Calu3 (cell line): Measurements from ENCODE around the gene ALMS1. TPM values are rescaled to one million over a fixed set of nuclear protein-coding genes. Genes with fewer than 3 reads are reported as not detected.
"Not testable (repeated sequence)": the region's sequence is repeated elsewhere in the genome, so short reads cannot be mapped to it uniquely, and the experiment has no call there.

Experiments used
- BruUV-seq: library from RNA; stranded (reverse); fragments of 400-500 nt; replicated peaks from 2 replicates; lab custom pipeline; 2021; lab: Mats Ljungman, UMichigan
- CTCF ChIA-PET: fragments of 300-600 bp; sonication (Branson Sonifier 250); formaldehyde crosslinking; loops from one replicate; lab custom pipeline; 2022; ENCODE audit warnings: antibody characterized with exemption; lab: Charles Lee
- DNase-seq: peaks from one replicate; pipeline ENCODE4 v3.0.0; 2022
- H3K27ac Mint-ChIP-seq: one replicate; pipeline ENCODE4 v1.8.0; 2022; ENCODE audit warnings: mixed read lengths; ENCODE audit not compliant: unreplicated experiment
- H3K27me3 Mint-ChIP-seq: one replicate; pipeline ENCODE4 v1.8.0; 2022; ENCODE audit warnings: mixed read lengths; ENCODE audit not compliant: unreplicated experiment
- H3K36me3 Mint-ChIP-seq: one replicate; pipeline ENCODE4 v1.8.0; 2022; ENCODE audit warnings: mild to moderate bottlenecking, moderate library complexity, mixed read lengths; ENCODE audit not compliant: insufficient read depth, unreplicated experiment
- H3K4me1 Mint-ChIP-seq: one replicate; pipeline ENCODE4 v1.8.0; 2022; ENCODE audit warnings: mild to moderate bottlenecking, low read depth, mixed read lengths; ENCODE audit not compliant: unreplicated experiment
- H3K4me3 Mint-ChIP-seq: one replicate; pipeline ENCODE4 v1.8.0; 2022; ENCODE audit warnings: mild to moderate bottlenecking, low read depth, moderate library complexity, mixed read lengths; ENCODE audit not compliant: unreplicated experiment
- H3K9me3 Mint-ChIP-seq: one replicate; pipeline ENCODE4 v1.8.0; 2022; ENCODE audit warnings: low read depth, mixed read lengths; ENCODE audit not compliant: unreplicated experiment
- intact Hi-C: fragments of 100-400 bp; cut with micrococcal nuclease; formaldehyde crosslinking; loops from one replicate; pipeline ENCODE4 v1.10.0; 2022; ENCODE audit not compliant: unreplicated experiment
- total RNA-seq: library from RNA; stranded (reverse); gene quantifications from 2 replicates; pipeline ENCODE4 v1.2.3, GENCODE V29; 2022
- TF ChIP-seq, protein P1 (sequence below): fragments of 200-600 bp; IDR thresholded peaks from one replicate; pipeline ENCODE4 v1.8.0; 2022; ENCODE audit warnings: antibody characterized with exemption; ENCODE audit not compliant: unreplicated experiment

The ALMS1 gene
- total RNA-seq, 1 experiment from 2014 or later: 15.8 TPM

DNA sequence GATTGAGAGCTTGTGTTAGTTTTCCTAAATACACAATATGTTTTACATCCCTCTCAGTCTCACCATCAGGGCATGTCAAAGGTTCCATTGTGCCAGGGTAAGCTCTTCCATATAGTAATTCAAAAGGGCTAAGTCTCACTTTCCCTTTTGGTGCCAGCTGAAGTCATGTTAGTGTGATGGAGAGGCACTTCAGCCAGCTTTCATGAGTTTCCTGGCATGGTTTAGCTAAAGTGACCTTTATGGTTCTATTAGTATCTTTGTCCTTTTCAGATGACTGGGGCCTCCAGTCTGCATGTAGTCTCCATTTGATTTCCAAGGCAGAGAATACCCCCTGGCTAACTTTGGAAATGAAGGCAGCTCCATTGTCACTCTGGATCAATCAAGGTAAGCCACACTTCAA lies 229.4 kb downstream of the ALMS1 start:
- no peaks in the 10 kb centered on the region for H3K9me3 Mint-ChIP-seq
- DNase-seq: no peak
- H3K27ac Mint-ChIP-seq: no peak overlapping the region
- no peaks in the 10 kb centered on the region for H3K4me1 Mint-ChIP-seq
- TF ChIP-seq, protein P1, sequence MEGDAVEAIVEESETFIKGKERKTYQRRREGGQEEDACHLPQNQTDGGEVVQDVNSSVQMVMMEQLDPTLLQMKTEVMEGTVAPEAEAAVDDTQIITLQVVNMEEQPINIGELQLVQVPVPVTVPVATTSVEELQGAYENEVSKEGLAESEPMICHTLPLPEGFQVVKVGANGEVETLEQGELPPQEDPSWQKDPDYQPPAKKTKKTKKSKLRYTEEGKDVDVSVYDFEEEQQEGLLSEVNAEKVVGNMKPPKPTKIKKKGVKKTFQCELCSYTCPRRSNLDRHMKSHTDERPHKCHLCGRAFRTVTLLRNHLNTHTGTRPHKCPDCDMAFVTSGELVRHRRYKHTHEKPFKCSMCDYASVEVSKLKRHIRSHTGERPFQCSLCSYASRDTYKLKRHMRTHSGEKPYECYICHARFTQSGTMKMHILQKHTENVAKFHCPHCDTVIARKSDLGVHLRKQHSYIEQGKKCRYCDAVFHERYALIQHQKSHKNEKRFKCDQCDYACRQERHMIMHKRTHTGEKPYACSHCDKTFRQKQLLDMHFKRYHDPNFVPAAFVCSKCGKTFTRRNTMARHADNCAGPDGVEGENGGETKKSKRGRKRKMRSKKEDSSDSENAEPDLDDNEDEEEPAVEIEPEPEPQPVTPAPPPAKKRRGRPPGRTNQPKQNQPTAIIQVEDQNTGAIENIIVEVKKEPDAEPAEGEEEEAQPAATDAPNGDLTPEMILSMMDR: no peak
- no peak overlapping the region for H3K4me3 Mint-ChIP-seq
- CTCF ChIA-PET: no interaction called here
- intact Hi-C loops: no loop called here
- BruUV-seq: no TSS peak
- H3K36me3 Mint-ChIP-seq: no peaks in the 10 kb centered on the region
- H3K27me3 Mint-ChIP-seq: no peaks in the 10 kb centered on the region

DNA sequence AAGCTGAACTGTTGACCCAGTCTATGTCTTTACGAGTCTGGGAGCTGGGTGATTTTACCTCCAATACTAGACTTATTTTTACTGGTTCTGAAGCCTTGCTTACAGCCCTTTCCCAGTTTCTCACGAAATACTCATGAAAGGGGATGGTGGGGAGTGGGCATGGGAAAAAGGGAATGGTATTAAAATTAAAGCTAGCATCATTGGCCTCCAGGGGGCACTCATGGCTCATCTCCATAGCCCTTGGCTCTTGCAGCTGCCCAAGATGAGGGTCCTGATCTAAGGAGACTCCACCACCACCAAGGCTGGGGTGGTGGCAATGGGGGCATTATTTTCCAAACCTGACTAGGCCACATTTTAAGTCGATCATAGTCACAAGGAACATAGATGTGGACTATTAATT lies 234.3 kb downstream of the ALMS1 start:
- BruUV-seq, H3K36me3 Mint-ChIP-seq, H3K4me3 Mint-ChIP-seq, H3K27ac Mint-ChIP-seq, H3K9me3 Mint-ChIP-seq, CTCF ChIA-PET, intact Hi-C loops, H3K4me1 Mint-ChIP-seq, H3K27me3 Mint-ChIP-seq: not testable (repeated sequence)
- TF ChIP-seq, protein P1: peak; percentile 26
- DNase-seq: peak; percentile 14

DNA sequence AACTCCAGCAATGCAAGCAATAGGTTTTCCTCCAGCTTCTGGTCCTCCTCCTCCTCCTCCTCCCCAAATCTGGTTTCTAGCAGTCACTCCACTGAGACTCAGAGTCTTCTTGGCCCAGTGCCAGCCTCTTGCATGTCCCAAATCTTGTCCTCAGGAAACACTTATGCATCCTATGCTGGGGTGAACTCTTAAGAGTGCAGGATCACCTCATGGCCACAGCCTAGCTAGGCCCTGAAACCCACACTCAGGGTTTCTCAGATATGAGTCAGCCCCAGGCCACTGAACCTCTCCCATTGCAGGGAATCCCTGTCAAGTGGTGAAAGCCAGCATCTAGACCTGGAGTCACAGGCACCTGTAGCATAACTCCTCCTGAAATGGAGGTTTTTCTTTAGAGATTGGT lies 238.4 kb downstream of the ALMS1 start:
- H3K4me3 Mint-ChIP-seq, H3K27ac Mint-ChIP-seq, H3K9me3 Mint-ChIP-seq, CTCF ChIA-PET, H3K4me1 Mint-ChIP-seq, intact Hi-C loops, H3K36me3 Mint-ChIP-seq, BruUV-seq, H3K27me3 Mint-ChIP-seq, DNase-seq: not testable (repeated sequence)

DNA sequence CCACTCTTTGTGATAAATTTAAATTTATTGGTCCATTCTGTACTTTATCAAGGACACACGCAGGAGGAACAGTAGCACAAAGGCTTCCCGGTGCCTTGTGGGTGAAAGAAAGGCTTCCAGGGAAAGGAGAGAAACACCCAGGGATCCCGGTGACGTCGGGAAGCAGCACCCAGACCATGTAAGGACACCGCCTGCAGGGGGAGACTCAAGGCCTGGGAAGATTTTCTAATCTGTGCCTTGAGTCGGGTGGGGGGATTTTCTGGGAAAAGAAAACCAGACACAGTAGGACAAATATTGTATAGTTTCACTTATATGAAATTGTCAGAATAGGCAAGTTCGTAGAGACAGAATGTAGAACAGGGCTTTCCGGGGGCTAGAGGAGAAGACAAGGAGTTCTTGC lies 239.0 kb downstream of the ALMS1 start:
- H3K36me3 Mint-ChIP-seq, H3K27me3 Mint-ChIP-seq, H3K27ac Mint-ChIP-seq, H3K9me3 Mint-ChIP-seq, H3K4me3 Mint-ChIP-seq, CTCF ChIA-PET, H3K4me1 Mint-ChIP-seq, intact Hi-C loops, BruUV-seq: not testable (repeated sequence)
- DNase-seq: peak; percentile 13

DNA sequence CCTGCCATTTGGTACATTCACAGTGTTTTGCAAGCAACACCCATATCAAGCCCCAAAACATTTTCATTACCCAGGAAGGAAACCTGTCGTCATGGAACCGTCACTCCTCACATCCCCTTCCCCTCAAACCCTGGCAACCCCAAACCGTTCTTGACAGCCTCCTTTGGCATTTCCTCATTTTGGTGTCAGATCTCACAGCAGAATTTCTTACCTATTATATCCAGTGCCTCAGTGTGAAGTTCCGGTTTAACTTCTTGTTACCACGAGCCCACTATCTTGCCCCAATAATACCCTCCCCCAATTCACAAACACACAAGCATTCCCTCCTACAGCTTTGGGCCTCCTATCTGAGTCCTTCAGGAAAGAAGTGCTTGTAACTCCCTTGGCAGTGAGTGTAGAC lies 240.6 kb downstream of the ALMS1 start:
- intact Hi-C loops: not testable (repeated sequence)

DNA sequence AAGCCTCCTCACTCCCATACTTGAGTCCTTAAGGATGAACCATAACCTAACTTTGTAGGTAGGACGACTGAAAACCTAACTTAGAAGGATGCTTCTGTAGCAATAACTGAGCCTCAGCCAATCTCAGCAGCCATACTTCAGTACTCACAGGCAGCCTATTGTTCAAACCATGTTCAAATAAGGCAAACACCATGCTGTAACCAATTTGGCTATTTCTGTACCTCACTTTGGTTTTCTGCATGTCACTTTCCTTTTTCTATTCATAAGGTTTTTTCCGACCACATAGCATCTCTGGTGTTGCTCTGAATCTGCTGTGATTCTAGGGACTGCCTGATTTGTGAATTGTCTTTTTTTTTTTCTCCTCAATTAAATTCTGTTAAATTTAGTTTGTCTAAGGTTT lies 242.9 kb downstream of the ALMS1 start:
- H3K36me3 Mint-ChIP-seq, BruUV-seq, H3K9me3 Mint-ChIP-seq, H3K27ac Mint-ChIP-seq, H3K4me1 Mint-ChIP-seq, DNase-seq, H3K27me3 Mint-ChIP-seq, intact Hi-C loops, H3K4me3 Mint-ChIP-seq, CTCF ChIA-PET: not testable (repeated sequence)

More for the DNA sequence above, 240.6 kb downstream of the ALMS1 start:
- not testable (repeated sequence) for DNase-seq, H3K36me3 Mint-ChIP-seq, H3K9me3 Mint-ChIP-seq, H3K4me1 Mint-ChIP-seq, H3K4me3 Mint-ChIP-seq, H3K27me3 Mint-ChIP-seq, BruUV-seq, H3K27ac Mint-ChIP-seq
- CTCF ChIA-PET: interaction anchor here (0.7 kb wide), 1 partner anchor 202 kb away, joined by 4 read pairs; the partner anchor contains the start of gene STAMBP
